ENCODE data around the gene PRKCA.
"Not testable (repeated sequence)": the region's sequence is repeated elsewhere in the genome, so short reads cannot be mapped to it uniquely, and the experiment has no call there.

Gene PRKCA

GRCh38 chr17:66353937-66354401, 51.6 kb downstream of the PRKCA start:
- DNase-seq: no peak

GRCh38 chr17:66354472-66354871, 52.1 kb downstream of the PRKCA start:
- DNase-seq: no peak

GRCh38 chr17:66354981-66355380, 52.6 kb downstream of the PRKCA start:
- no peak for DNase-seq

- DNase-seq: no peak
These were observed 53.1 kb downstream of the PRKCA start for GRCh38 chr17:66355510-66355909.

DNA sequence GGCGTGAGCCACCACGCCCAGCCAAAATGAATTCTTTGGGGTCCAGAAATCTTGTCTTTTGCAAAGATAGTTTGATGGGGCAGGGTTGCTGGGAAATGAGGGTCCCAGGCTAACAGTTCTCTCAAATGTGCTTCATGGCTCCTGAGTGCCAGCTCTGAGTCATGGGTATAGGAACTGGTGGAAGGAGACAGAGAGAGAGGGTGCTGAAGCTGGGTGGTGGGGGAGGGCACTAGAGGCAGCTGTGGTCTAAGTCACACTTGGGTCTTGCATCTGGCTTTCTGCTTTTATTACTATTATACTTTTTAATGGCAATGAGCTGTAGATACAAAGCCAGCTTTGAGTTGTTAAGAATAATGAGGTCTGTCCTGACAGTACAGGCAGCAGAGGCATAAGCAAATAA, 54.6 kb downstream of the PRKCA start:
- no peak for DNase-seq

DNA sequence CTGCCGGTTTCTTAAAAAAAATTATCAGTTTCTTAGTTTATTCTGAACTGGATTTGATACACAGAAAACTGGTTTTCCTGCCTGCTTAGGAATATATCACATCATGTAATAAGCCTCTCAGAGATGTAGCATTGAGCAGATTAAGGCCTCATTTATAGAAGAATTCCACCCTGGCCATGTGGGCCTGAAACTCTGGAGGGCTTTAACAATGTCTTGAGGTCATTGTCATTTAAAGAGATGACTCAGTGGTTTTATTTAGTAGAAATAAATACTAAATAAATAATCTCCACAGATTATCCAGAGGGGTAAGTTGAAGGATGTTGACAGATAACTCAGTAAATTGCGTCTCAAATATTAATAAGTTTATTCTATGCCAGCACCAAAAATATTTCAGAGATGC, 56.9 kb downstream of the PRKCA start:
- DNase-seq: no peak

GRCh38 chr17:66360961-66361565, 58.6 kb downstream of the PRKCA start:
- not testable (repeated sequence) for DNase-seq

DNA sequence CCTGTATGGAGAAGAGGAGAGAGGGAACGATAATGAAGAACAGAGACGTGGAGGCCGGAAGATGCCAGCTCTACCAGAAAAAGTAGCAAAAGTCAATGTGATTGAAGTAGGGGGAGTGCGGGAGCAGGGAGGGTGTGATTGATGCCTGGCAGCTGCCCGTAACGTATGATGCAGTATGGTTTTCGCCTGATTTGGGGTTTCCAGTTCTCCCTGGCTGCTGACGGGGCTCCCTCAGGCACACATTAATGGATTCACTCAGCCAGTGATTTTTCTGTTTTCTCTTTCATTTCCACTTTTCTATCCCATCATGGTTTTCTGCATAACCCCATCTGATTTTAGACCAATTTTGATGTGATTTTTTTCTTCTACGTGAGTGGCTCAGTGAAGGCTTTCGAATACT, 62.1 kb downstream of the PRKCA start:
- DNase-seq: no peak

DNA sequence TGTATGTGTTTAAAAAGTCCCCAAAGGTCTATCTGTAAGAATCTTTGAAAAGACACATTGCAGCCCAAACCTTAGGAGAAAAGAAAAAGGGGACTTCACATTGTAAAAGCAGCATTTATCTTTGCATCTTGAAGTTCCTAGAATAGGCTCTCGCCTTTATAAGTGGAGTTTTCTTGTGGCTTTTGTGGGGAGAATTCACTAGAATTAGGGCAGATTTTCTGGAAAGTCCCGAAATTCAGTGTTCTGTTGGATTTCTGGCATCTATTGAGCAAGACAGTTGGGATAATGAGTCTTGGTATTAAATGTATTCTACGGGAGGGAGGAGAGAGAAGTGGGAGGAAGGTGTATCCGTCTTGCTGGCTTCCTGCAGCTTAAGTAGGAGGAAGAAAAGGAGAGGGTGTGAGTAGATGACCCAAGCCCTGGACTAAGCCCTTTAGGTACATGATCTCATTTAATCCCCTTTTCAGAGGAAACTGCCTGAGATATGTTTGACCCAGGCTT, 62.6 kb downstream of the PRKCA start:
- DNase-seq: no peak

GRCh38 chr17:66365903-66366302, 63.5 kb downstream of the PRKCA start:
- DNase-seq: no peak

DNA sequence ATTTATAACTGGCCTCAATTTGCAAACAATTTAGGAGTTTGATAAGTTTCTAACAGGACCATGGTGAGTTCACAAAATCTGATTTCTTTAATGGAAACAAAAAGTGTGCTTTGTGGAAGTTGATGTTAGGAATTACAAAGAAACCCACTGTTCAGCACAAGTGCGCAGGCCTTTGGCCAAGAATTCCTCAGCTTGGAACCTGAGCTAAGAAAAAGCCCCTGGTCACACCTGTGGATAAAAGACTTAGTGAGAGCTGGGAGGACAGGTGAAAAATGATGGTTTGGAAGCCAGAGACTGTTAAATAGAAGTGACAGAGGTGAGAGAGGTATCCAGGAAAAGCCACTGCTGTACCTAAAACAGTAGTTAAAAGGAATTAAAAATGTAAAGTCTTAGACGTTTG, 64.7 kb downstream of the PRKCA start:
- no peak for DNase-seq

DNA sequence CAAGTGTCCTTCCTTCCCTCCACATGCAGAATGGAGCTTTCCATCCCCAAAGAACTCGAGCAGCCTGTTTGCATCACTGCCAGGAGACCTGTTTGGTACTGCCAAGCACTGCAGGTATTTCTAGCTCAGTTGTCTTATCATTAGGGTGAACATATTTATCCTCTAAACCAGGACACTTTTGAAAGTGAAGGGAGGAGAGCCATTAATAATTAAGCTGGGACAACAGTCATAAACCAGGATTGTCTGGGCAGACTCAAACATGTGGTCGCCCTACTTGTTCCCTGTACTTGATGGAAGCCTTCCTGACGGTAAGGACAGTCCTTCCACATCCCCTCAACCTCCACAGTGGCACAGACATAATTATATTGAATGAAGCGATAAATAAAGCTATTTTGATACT, 67.4 kb downstream of the PRKCA start:
- DNase-seq: no peak

DNA sequence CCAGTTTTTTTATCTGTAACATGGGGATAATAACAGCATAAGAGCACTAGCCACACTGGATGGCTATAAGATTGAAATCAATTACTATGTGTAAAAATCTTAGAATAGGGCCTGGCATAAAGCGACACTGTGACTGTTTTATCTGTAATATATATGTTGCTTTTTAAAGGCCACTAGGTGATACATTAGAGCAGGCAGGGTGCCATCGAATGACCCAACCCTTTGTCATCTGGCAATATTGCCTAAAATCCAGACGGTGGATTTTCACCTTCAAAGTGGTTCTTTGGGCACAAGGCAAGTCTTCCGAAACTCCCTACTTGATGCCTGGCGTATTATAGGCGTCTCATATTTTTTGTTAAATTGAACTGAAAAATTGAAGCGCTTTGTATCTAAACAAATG, 69.1 kb downstream of the PRKCA start:
- no peak for DNase-seq

DNA sequence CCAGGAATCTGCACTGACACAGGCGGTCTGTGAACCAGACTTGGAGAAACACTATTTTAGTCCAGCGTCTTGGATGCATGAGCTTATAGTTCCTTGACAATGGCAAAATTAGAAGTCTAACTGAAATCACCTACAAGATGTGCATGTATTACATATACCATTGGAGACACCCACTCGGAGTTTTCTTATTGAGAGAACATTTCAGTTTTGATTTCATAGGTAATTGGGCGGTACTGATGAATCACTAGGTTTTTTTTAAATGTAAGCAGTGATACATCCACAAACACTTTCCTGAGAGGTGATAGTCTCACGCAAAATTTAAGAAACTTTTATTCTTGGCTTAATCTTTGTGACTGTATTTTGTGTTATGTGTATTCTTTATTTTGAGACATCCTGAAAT, 69.8 kb downstream of the PRKCA start:
- DNase-seq: no peak

GRCh38 chr17:66373079-66373478, 70.7 kb downstream of the PRKCA start:
- no peak for DNase-seq

- peak; percentile 74 for DNase-seq
These were observed 71.8 kb downstream of the PRKCA start for GRCh38 chr17:66373944-66374817.

- no peak for DNase-seq
These were observed 72.7 kb downstream of the PRKCA start for GRCh38 chr17:66375121-66375520.

GRCh38 chr17:66378296-66378695, 75.9 kb downstream of the PRKCA start:
- DNase-seq: no peak

GRCh38 chr17:66379544-66379943, 77.1 kb downstream of the PRKCA start:
- DNase-seq: no peak

DNA sequence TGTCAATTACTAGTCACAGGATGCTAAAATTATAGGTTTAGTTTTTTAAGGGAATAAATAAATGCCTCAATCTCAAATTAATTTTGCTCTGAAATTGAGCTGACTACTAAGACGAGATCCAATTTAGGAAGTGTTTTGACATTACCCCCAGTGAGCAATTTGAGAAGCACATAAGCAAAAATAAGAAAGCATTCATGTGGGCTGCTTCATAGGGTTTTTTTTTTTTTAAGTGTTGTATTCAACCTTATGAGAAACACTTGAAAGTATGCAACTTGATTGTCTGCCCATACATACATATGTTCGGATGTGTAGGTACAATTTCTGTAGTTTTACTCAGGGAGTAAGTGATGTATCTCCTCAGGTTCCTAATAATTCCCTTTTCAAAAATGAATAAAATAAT, 77.6 kb downstream of the PRKCA start:
- DNase-seq: no peak

- no peak for DNase-seq
These were observed 79.4 kb downstream of the PRKCA start for GRCh38 chr17:66381701-66382362.

- DNase-seq: no peak
These were observed 80.9 kb downstream of the PRKCA start for GRCh38 chr17:66383333-66383732.

DNA sequence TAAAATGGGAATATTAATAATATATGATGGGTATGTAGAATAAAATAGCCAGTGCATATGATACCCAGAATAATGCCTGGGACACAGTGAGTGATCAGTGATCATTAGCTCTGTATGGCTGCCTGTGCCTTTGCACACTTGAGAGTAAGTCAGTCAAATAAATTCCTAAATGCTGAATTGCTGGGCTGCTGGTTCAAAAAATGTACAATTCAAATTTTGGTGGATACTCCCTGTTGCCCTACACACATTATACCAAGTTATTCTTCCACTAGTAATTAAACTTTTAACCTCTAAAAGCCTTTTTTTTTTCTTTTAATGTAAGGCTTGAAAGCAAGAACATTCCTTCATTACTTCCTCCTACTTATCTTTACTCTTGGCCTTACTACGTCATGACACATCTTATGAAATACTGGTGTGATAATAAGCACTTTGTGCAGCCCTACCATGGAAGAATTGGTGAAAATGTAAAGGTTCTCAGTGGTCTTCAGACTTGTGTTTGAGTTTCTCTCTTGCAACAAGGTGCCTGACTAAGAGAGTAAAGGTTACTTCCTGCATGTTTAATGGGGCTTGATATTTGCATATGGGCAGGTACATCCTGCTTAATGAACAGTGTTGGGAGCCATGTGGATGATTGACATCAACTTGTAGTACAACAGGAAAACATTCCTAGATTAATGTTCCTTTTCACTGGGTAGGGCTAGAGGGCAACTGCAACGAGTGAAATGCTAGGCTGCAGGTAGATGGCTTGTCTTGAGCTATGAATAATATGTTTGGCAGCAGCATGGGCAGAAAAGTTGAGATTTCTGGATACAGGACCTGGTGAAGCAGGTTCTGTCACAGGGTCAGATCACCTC, 84.3 kb downstream of the PRKCA start:
- no peak for DNase-seq
